Measurements from ENCODE around the gene OBSCN.
"Not testable (repeated sequence)": the region's sequence is repeated elsewhere in the genome, so short reads cannot be mapped to it uniquely, and the experiment has no call there.

Gene OBSCN

GRCh38 chr1:228249513-228250305, 41.9 kb downstream of the OBSCN start:
- H4K20me1 ChIP-seq (ENCODE audit: insufficient read depth, low read length), result no peaks in the 10 kb centered on the region
- H3K4me3 ChIP-seq (ENCODE audit: low read depth, low read length, poor library complexity, severe bottlenecking), result no peak overlapping the region
- H3K9me3 ChIP-seq (ENCODE audit: low read length), result peaks cover 7% of the 10 kb centered on the region; the same call in 1 of the 2 replicates
- H3K9me2 ChIP-seq (ENCODE audit: low read depth, low read length), result no peaks in the 10 kb centered on the region
- H3K4me2 ChIP-seq (ENCODE audit: low read length), result no peak overlapping the region
- no peaks in the 10 kb centered on the region for H3F3A ChIP-seq (ENCODE audit: insufficient read depth, low read length)
- no peaks in the 10 kb centered on the region for H3K4me1 ChIP-seq (ENCODE audit: insufficient read depth, low read length, severe bottlenecking)
- no peak overlapping the region for H3K9ac ChIP-seq (ENCODE audit: low read length)
- H3K27ac ChIP-seq (ENCODE audit: low read depth, low read length, poor library complexity, severe bottlenecking), result no peak overlapping the region
- no peaks in the 10 kb centered on the region for H3K79me2 ChIP-seq (ENCODE audit: insufficient read depth, low read length)
- H3K27me3 ChIP-seq (ENCODE audit: insufficient read depth, low read length), result no peaks in the 10 kb centered on the region
- no peak overlapping the region for H2AFZ ChIP-seq (ENCODE audit: low read length)
- no peaks in the 10 kb centered on the region; the same call in 1 of the 2 replicates for H3K36me3 ChIP-seq (ENCODE audit: insufficient read depth, low read length)
- TF ChIP-seq CTCF (IDR thresholded peaks at IDR 0.05; ENCODE audit: low read length) (no peak), EZH2 (IDR thresholded peaks at IDR 0.05; ENCODE audit: borderline replicate concordance, low read length) (no peak)

- H3F3A ChIP-seq (ENCODE audit: insufficient read depth, low read length); H3K27ac ChIP-seq (ENCODE audit: low read depth, low read length, poor library complexity, severe bottlenecking); H3K79me2 ChIP-seq (ENCODE audit: insufficient read depth, low read length); H3K4me3 ChIP-seq (ENCODE audit: low read depth, low read length, poor library complexity, severe bottlenecking); H3K27me3 ChIP-seq (ENCODE audit: insufficient read depth, low read length); H3K9me2 ChIP-seq (ENCODE audit: low read depth, low read length); H3K36me3 ChIP-seq (ENCODE audit: insufficient read depth, low read length); H3K9ac ChIP-seq (ENCODE audit: low read length); H2AFZ ChIP-seq (ENCODE audit: low read length); H3K4me2 ChIP-seq (ENCODE audit: low read length); H3K9me3 ChIP-seq (ENCODE audit: low read length); H4K20me1 ChIP-seq (ENCODE audit: insufficient read depth, low read length); H3K4me1 ChIP-seq (ENCODE audit: insufficient read depth, low read length, severe bottlenecking): not testable (repeated sequence)
Measured at GRCh38 chr1:228252476-228252875, 44.6 kb downstream of the OBSCN start.

GRCh38 chr1:228256626-228257375, 49.0 kb downstream of the OBSCN start:
- Histone ChIP-seq H3K9ac (ENCODE audit: low read length) (no peak overlapping the region), H3K9me3 (ENCODE audit: low read length) (peaks cover 5% of the 10 kb centered on the region; the same call in 1 of the 2 replicates), H3K9me2 (ENCODE audit: low read depth, low read length) (no peaks in the 10 kb centered on the region), H2AFZ (ENCODE audit: low read length) (no peak overlapping the region), H3K4me2 (ENCODE audit: low read length) (no peak overlapping the region), H3K27me3 (ENCODE audit: insufficient read depth, low read length) (no peaks in the 10 kb centered on the region; the same call in 1 of the 2 replicates), H3F3A (ENCODE audit: insufficient read depth, low read length) (no peaks in the 10 kb centered on the region), H4K20me1 (ENCODE audit: insufficient read depth, low read length) (no peaks in the 10 kb centered on the region), H3K4me3 (ENCODE audit: low read depth, low read length, poor library complexity, severe bottlenecking) (no peak overlapping the region), H3K79me2 (ENCODE audit: insufficient read depth, low read length) (no peaks in the 10 kb centered on the region), H3K36me3 (ENCODE audit: insufficient read depth, low read length) (no peaks in the 10 kb centered on the region; the same call in 1 of the 2 replicates), H3K4me1 (ENCODE audit: insufficient read depth, low read length, severe bottlenecking) (no peaks in the 10 kb centered on the region), H3K27ac (ENCODE audit: low read depth, low read length, poor library complexity, severe bottlenecking) (no peak overlapping the region)
- no peak for TF ChIP-seq EZH2 (IDR thresholded peaks at IDR 0.05; ENCODE audit: borderline replicate concordance, low read length)
- TF ChIP-seq CTCF (IDR thresholded peaks at IDR 0.05; ENCODE audit: low read length), result no peak
